GM18907 (cell line): Measurements from ENCODE around the gene RRP9.
"Not testable (repeated sequence)": the region's sequence is repeated elsewhere in the genome, so short reads cannot be mapped to it uniquely, and the experiment has no call there.

Source experiments
- ATAC-seq: cut with Tn5 transposase; IDR thresholded peaks from one replicate; pipeline ENCODE4 v1.9.1; 2021; ENCODE audit warnings: mild to moderate bottlenecking, moderate library complexity; ENCODE audit not compliant: unreplicated experiment

RRP9 gene

DNA sequence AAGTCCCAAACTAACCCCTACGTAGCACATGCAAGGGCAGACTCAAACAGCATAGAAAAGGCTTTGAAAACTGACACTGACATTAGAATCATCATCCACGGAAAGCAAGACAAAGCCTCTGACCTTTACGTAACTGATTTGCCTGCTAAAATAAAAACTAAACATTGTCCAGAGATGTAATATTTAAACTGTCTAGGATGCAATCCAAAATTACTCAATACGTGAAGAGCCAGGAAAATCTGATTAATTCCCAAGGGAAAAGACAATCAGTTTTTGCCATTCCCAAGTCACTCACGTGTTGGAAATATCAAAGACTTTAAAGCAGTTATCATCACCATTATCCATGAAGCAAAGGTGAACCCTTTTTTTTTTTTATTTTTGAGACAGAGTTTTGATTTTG lies 25.3 kb downstream of the RRP9 start:
- no peak for ATAC-seq

GRCh38 chr3:51908026-51908425 lies 33.7 kb downstream of the RRP9 start:
- ATAC-seq = no peak

- no peak for ATAC-seq
Measured at GRCh38 chr3:51904034-51904823, 37.5 kb downstream of the RRP9 start.

DNA sequence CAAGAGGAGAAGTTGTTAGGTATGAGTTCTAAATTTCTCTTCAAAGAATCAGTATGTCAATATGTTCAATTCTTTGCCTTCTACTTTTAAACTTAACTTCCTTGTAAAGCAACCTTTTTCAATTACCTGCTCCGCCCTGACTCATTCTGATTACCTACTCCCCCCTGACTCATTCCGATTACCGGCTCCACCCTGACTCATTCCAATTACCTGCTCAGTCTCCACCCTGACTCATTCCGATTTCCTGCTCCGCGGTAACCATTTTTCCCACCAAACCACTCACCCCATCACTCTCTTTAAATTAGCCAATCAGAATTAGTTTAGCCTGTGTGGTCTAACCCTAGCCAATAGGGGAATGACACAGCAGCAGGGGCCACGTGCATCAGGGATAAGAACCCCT lies 39.3 kb downstream of the RRP9 start:
- not testable (repeated sequence) for ATAC-seq

GRCh38 chr3:51900043-51900442 lies 41.7 kb downstream of the RRP9 start:
- ATAC-seq = not testable (repeated sequence)

GRCh38 chr3:51897391-51897790 lies 44.3 kb downstream of the RRP9 start:
- ATAC-seq = no peak

DNA sequence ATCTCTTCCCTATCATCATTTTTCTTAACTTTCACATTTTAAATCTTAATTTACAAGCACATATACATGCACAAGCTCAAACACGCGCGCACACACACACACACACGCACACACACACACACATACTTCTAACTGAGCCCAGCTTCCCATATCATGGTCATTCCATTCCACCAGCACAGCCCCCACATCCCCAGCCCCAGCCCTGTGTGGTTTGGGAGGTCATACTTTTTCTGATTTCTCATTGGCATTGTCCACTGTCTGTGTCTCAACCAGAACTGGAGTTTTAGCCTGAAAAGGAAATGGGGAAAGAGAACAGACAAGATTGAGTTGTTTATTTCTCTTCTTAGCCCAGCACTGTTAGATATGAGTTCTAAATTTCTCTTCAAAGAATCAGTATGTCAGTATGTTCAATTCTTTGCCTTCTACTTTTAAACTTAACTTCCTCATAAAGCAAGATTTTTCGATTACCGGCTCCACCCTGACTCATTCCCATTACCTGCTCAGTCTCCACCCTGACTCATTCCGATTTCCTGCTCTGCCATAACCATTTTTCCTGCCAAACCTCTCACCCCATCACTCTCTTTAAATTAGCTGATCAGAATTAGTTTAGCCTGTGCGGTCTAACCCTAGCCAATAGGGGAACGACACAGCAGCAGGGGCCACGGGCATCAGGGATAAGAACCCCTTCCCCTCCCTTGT lies 44.9 kb downstream of the RRP9 start:
- no peak for ATAC-seq

- ATAC-seq = no peak
Measured at GRCh38 chr3:51894939-51895338, 46.8 kb downstream of the RRP9 start.

GRCh38 chr3:51894391-51894790 lies 47.3 kb downstream of the RRP9 start:
- no peak for ATAC-seq

DNA sequence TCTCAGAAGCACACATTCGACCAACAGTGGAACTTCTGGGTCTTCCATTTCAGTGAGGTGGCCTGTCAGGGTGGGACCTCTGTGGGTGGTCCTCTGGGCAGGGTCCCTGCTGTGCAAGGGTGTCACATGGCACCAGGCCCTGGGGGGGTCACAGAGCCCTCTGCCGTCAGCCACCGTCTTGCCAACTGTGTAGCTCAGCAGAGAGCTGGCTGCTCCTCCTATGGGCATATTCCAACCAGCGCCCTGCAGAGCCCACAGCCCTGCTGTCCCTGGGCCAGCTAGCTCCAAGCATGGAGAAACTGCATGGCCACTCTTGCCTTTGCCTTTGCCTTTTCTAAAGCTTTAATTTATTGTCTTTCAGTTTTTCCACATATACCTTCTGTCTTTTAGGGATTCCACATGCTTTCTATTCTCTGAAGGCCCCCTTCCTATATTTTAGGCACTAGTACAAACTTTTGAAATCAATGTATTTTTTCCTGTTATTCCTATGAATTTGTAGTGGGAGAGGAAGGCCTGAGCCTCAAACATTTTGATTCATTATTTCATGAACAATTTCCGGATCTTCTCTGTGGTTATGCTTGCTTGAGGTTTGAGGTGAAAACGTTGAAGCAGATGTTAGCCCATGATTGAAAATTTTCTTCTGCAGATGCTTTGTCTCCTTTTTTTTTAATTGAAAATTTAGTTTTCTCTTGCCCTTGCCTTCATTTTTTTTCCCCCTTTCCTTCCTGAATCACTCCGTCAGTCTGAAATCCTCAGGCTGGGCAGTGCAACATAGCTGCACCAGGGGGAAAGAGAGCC lies 50.3 kb downstream of the RRP9 start:
- ATAC-seq = no peak

- ATAC-seq = no peak
Measured at GRCh38 chr3:51888463-51889105, 53.1 kb downstream of the RRP9 start.

GRCh38 chr3:51887620-51888019 lies 54.1 kb downstream of the RRP9 start:
- no peak for ATAC-seq

DNA sequence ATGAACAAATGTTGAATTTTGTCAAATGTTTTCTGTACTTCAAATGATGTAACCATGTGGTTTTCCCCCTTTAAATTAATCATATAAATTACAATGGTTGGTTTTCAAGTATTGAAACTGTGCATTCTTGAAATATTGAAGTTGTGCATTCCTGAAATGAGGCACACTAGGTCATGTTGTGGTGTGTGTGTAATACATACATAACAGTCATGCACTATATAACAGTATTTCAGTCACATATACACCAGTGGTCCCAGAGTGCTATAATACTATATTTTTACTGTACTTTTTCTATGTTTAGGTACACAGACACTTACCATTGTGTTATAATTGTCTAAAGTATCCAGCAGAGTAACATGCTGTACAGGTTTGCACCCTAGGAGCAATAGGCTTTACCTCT lies 55.3 kb downstream of the RRP9 start:
- no peak for ATAC-seq
